GM12875 (cell line): Measurements from ENCODE around the gene USB1.

Source experiments
- H3K4me3 ChIP-seq: one replicate; pipeline ENCODE4 v1.5.1; 2011; ENCODE audit warnings: low read depth, low read length, control low read depth
- TF ChIP-seq, protein P1 (sequence below): IDR thresholded peaks from 2 replicates; pipeline ENCODE4 v1.5.1; 2011; ENCODE audit warnings: low read depth, mild to moderate bottlenecking, control low read depth, inconsistent platforms, low read length, moderate library complexity, borderline replicate concordance; ENCODE audit not compliant: insufficient read depth

Gene USB1

DNA sequence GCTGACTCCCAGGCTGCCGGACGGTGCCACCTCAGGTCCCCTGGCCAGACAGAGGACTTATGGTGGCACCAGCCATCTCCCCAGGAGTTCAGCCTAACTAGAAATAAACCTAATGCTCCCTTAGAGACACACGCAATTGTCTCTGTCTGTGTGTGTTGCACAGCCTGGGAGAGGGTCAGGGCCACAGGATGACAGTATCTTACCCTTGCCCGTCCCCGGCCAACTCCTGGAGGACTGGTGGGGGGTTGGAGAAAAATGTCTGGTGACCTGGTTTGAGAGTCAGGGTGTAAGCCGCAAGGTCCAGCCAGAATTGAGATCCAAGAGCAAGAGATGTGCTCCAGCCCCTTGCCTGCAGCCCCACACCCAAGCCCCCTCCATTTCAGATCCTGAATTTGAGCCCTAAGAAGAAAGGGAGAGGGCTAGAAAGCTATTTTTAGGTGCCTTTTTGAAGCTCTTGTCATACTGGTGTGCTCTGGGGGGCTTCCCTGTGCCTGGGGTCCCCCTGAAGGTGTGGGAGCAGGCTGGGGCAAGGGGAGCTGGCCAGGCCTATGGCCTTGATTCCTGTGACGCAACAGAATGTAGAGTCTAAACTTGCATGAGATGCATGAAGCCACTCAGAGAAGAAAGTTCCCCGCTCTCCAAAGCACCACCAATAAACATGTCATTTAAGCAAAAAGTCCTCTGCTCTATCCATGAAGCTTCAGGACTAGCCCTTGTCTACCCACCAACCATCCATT, 13.6 kb upstream of the USB1 start:
- TF ChIP-seq, protein P1, sequence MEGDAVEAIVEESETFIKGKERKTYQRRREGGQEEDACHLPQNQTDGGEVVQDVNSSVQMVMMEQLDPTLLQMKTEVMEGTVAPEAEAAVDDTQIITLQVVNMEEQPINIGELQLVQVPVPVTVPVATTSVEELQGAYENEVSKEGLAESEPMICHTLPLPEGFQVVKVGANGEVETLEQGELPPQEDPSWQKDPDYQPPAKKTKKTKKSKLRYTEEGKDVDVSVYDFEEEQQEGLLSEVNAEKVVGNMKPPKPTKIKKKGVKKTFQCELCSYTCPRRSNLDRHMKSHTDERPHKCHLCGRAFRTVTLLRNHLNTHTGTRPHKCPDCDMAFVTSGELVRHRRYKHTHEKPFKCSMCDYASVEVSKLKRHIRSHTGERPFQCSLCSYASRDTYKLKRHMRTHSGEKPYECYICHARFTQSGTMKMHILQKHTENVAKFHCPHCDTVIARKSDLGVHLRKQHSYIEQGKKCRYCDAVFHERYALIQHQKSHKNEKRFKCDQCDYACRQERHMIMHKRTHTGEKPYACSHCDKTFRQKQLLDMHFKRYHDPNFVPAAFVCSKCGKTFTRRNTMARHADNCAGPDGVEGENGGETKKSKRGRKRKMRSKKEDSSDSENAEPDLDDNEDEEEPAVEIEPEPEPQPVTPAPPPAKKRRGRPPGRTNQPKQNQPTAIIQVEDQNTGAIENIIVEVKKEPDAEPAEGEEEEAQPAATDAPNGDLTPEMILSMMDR, result no peak
- H3K4me3 ChIP-seq, result no peak overlapping the region

DNA sequence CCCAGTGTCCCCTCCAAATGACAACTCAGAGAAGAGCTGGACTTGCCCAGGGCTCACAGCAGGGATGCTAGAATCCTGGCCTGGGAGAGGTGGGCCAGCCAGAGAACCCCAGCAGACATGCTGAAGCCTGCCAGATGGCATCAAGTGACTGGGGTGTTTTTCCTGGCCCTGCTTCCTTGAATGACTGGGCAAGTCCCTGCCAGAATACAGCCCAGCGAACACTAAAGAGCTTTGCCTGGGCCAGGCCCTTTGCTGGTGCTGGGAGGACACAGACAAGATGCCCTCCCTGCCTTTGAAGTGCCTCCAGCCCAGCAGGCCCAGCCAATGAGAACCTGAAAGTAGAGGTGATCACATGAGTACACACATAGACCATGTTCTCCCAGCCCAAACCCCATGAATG, 12.3 kb upstream of the USB1 start:
- H3K4me3 ChIP-seq, result no peak overlapping the region
- TF ChIP-seq, protein P1, result no peak

DNA sequence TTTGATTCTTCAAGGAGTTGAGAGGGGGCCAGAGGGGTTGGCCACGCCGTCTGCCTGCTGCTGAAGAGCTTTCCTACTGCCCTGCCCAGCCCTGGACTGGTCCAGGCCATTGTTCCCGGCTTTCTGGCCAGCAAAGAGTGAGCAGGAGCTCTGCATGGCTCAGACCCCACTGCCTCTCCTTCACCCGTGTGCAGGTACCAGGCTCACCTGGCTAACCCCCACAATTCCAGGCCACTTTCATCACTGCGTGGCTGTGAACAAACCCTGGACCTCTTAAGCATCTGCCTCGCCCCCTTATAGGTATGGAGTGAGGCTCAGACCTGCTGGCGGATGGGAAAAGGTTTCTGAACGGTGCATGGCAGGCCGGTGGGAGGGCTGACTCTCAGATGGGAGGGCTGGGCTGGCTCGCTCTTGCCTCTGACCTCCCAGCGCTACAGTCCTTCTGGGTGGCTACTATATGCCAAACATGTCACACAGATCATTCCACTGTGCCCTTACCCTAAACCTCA, 9.6 kb upstream of the USB1 start:
- TF ChIP-seq, protein P1, result no peak
- no peak overlapping the region for H3K4me3 ChIP-seq

GRCh38 chr16:57992084-57992483, 9.1 kb upstream of the USB1 start:
- TF ChIP-seq, protein P1, result no peak

GRCh38 chr16:57993438-57993837, 7.8 kb upstream of the USB1 start:
- TF ChIP-seq, protein P1, result no peak

More at GRCh38 chr16:57992084-57992483, 9.1 kb upstream of the USB1 start:
- H3K4me3 ChIP-seq, result no peak overlapping the region

GRCh38 chr16:57993897-57994296, 7.3 kb upstream of the USB1 start:
- TF ChIP-seq, protein P1, result no peak

More at GRCh38 chr16:57993438-57993837, 7.8 kb upstream of the USB1 start:
- H3K4me3 ChIP-seq, result no peak overlapping the region

GRCh38 chr16:57994361-57994760, 6.8 kb upstream of the USB1 start:
- no peak overlapping the region for H3K4me3 ChIP-seq
- TF ChIP-seq, protein P1, result no peak

More at GRCh38 chr16:57993897-57994296, 7.3 kb upstream of the USB1 start:
- no peak overlapping the region for H3K4me3 ChIP-seq
